Keratinocyte (primary cell): Measurements from ENCODE around the gene IGSF8. TPM values are rescaled to one million over a fixed set of nuclear protein-coding genes. Genes with fewer than 3 reads are reported as not detected.

Experiments used
- DNase-seq: peaks from one replicate; pipeline ENCODE4 v3.0.0-alpha.2; 2011; ENCODE audit warnings: low read depth, missing footprints, low spot score
- FAIRE-seq: peaks from 2 replicates; lab custom pipeline; 2011; peaks lifted over from hg19 to GRCh38; lab: Jason Lieb, UNC
- H2AFZ ChIP-seq: 2 replicates; pipeline ENCODE4 v1.6.0; 2012; ENCODE audit warnings: low read length, control low read depth, inconsistent platforms; ENCODE audit not compliant: control insufficient read depth
- H3K27ac ChIP-seq: 2 replicates; pipeline ENCODE4 v1.5.1; 2011; ENCODE audit warnings: low read length; ENCODE audit not compliant: control insufficient read depth, insufficient read depth
- H3K27me3 ChIP-seq: 3 replicates; pipeline ENCODE4 v1.6.0; 2011; ENCODE audit warnings: low read length; ENCODE audit not compliant: control insufficient read depth, insufficient read depth; ENCODE audit errors: extremely low read depth
- H3K36me3 ChIP-seq, 2 experiments: 2 replicates in 1 of 2; 3 replicates in 1 of 2; pipeline ENCODE4 v1.5.1; 2011; ENCODE audit warnings: low read length in 2 of 2, mild to moderate bottlenecking in 1 of 2; ENCODE audit not compliant: control insufficient read depth in 2 of 2, insufficient read depth in 2 of 2; ENCODE audit errors: extremely low read depth in 1 of 2
- H3K4me1 ChIP-seq: 3 replicates; pipeline ENCODE4 v1.5.1; 2011; ENCODE audit warnings: low read length; ENCODE audit not compliant: control insufficient read depth, insufficient read depth; ENCODE audit errors: extremely low read depth
- H3K4me2 ChIP-seq: 3 replicates; pipeline ENCODE4 v1.6.0; 2011; ENCODE audit warnings: low read depth, low read length; ENCODE audit not compliant: control insufficient read depth, insufficient read depth; ENCODE audit errors: extremely low read depth
- H3K4me3 ChIP-seq, 3 experiments: fragments of 200-600 bp in 1 of 3; sonication (generic) in 1 of 3; 2 replicates in 2 of 3; 3 replicates in 1 of 3; pipeline ENCODE4 v1.5.1; 2011 to 2016; ENCODE audit warnings: low read length in 3 of 3, mild to moderate bottlenecking in 3 of 3, control low read depth in 2 of 3, inconsistent platforms in 1 of 3, low read depth in 1 of 3, mixed read lengths in 1 of 3, mixed run types in 1 of 3, moderate library complexity in 1 of 3; ENCODE audit not compliant: control insufficient read depth in 2 of 3, insufficient read depth in 2 of 3; ENCODE audit errors: extremely low read depth in 1 of 3
- H3K79me2 ChIP-seq: 2 replicates; pipeline ENCODE4 v1.6.0; 2012; ENCODE audit warnings: low read length; ENCODE audit not compliant: control insufficient read depth, insufficient read depth
- H3K9ac ChIP-seq: 3 replicates; pipeline ENCODE4 v1.6.0; 2011; ENCODE audit warnings: low read length; ENCODE audit not compliant: control insufficient read depth, insufficient read depth; ENCODE audit errors: extremely low read depth
- H3K9me1 ChIP-seq: 3 replicates; pipeline ENCODE4 v1.6.0; 2011; ENCODE audit warnings: low read length; ENCODE audit not compliant: control insufficient read depth, insufficient read depth; ENCODE audit errors: extremely low read depth
- H3K9me3 ChIP-seq: 2 replicates; pipeline ENCODE4 v1.5.1; 2012; ENCODE audit warnings: low read depth, low read length; ENCODE audit not compliant: control insufficient read depth
- H4K20me1 ChIP-seq: 3 replicates; pipeline ENCODE4 v1.6.0; 2011; ENCODE audit warnings: low read length; ENCODE audit not compliant: control insufficient read depth, insufficient read depth; ENCODE audit errors: extremely low read depth
- EZH2 ChIP-seq: IDR thresholded peaks from one replicate; pipeline ENCODE4 v1.6.1; 2012; ENCODE audit warnings: inconsistent platforms, mild to moderate bottlenecking, low read length, moderate library complexity
- dilution Hi-C: fragments of 300-500 bp; cut with MboI; formaldehyde crosslinking; loops from one replicate; pipeline ENCODE4 v1.7.0; 2020; ENCODE audit warnings: low sequenced_read_pairs; ENCODE audit not compliant: extremely low pct_ligation_motif_present
- polyA plus RNA-seq, 5 experiments: library from polyadenylated mRNA; depleted of rRNA in 3 of 5; stranded (reverse) in 3 of 5; stranded (forward) in 1 of 5; unstranded in 1 of 5; fragments of >200 nt; gene quantifications; 1 replicate in 1 of 5; 2 replicates in 3 of 5; 3 replicates in 1 of 5; pipeline versions ENCODE4 v1.2.1 to v1.2.3, GENCODE V29; 2011 to 2012; ENCODE audit warnings: missing spikeins in 2 of 5, low read depth in 1 of 5, low replicate concordance in 1 of 5
- TF ChIP-seq, protein P1 (sequence below), 3 experiments: IDR thresholded peaks in 1 of 3; conservative IDR thresholded peaks in 1 of 3; optimal IDR thresholded peaks in 1 of 3; 2 replicates in 2 of 3; 3 replicates in 1 of 3; pipeline versions ENCODE3 to v1.5.1; 2011; ENCODE audit warnings: low read length in 3 of 3, mild to moderate bottlenecking in 3 of 3, moderate library complexity in 2 of 3, control low read depth in 1 of 3, inconsistent platforms in 1 of 3; ENCODE audit not compliant: insufficient read depth in 2 of 3; ENCODE audit errors: extremely low read depth in 1 of 3

The IGSF8 gene
- polyA plus RNA-seq, 1 donor (not counting 4 experiments of a cell fraction or from before 2014, with no cell fraction given): 16.5 TPM

- no peak overlapping the region for H3K9ac ChIP-seq
- no peaks in the 10 kb centered on the region for H4K20me1 ChIP-seq
- dilution Hi-C loops: no loop called here
- peaks cover 36% of the 10 kb centered on the region for H3K27me3 ChIP-seq
- FAIRE-seq: no peak
- no peaks in the 10 kb centered on the region for H3K79me2 ChIP-seq
- H3K27ac ChIP-seq: no peak overlapping the region
- TF ChIP-seq EZH2: no peak
- TF ChIP-seq, protein P1, sequence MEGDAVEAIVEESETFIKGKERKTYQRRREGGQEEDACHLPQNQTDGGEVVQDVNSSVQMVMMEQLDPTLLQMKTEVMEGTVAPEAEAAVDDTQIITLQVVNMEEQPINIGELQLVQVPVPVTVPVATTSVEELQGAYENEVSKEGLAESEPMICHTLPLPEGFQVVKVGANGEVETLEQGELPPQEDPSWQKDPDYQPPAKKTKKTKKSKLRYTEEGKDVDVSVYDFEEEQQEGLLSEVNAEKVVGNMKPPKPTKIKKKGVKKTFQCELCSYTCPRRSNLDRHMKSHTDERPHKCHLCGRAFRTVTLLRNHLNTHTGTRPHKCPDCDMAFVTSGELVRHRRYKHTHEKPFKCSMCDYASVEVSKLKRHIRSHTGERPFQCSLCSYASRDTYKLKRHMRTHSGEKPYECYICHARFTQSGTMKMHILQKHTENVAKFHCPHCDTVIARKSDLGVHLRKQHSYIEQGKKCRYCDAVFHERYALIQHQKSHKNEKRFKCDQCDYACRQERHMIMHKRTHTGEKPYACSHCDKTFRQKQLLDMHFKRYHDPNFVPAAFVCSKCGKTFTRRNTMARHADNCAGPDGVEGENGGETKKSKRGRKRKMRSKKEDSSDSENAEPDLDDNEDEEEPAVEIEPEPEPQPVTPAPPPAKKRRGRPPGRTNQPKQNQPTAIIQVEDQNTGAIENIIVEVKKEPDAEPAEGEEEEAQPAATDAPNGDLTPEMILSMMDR (optimal IDR thresholded peaks at IDR 0.05 in 1 of 3, IDR thresholded peaks at IDR 0.05 in 1 of 3, conservative IDR thresholded peaks at IDR 0.05 in 1 of 3; ENCODE audit: extremely low read depth in 1 of 3, insufficient read depth in 2 of 3, low read length in 3 of 3): no peak
- H3K9me1 ChIP-seq: no peaks in the 10 kb centered on the region
- no peak overlapping the region for H2AFZ ChIP-seq
- DNase-seq: no peak
- H3K9me3 ChIP-seq: no peaks in the 10 kb centered on the region
- H3K36me3 ChIP-seq: no peaks in the 10 kb centered on the region
- no peak overlapping the region for H3K4me3 ChIP-seq
- H3K4me1 ChIP-seq: peaks cover 3% of the 10 kb centered on the region
- H3K4me2 ChIP-seq: no peak overlapping the region
These were observed 35.2 kb downstream of the IGSF8 start for GRCh38 chr1:160063176-160063575.

DNA sequence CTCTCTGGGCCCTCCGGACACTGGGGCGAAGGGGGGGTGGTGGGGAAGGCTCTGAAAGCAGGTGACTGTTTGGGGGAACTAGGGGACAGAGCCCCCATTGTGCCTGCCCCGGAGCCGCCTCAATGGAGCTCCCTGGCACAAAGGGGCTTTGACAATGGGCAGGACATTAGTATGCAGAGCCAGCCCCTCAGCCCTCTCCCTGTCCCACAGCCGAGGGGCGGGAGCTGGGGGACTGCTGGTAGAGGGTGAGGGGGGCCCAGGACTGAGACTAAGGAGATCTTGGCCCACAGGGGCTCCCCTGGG, 36.2 kb downstream of the IGSF8 start:
- Histone ChIP-seq H3K4me3 (no peak overlapping the region), H3K9me1 (no peaks in the 10 kb centered on the region), H3K79me2 (no peaks in the 10 kb centered on the region), H3K4me2 (no peak overlapping the region), H3K36me3 (no peaks in the 10 kb centered on the region), H2AFZ (no peak overlapping the region), H4K20me1 (no peaks in the 10 kb centered on the region), H3K9ac (no peak overlapping the region), H3K27me3 (peaks cover 31% of the 10 kb centered on the region), H3K27ac (no peak overlapping the region), H3K4me1 (peaks cover 3% of the 10 kb centered on the region), H3K9me3 (no peaks in the 10 kb centered on the region)
- DNase-seq: no peak
- TF ChIP-seq, protein P1 (optimal IDR thresholded peaks at IDR 0.05 in 1 of 3, IDR thresholded peaks at IDR 0.05 in 1 of 3, conservative IDR thresholded peaks at IDR 0.05 in 1 of 3; ENCODE audit: extremely low read depth in 1 of 3, insufficient read depth in 2 of 3, low read length in 3 of 3): no peak
- no peak for TF ChIP-seq EZH2
- dilution Hi-C loops: no loop called here
- FAIRE-seq: no peak
